GM12878 (cell line): ENCODE results near the gene REPS1. TPM values are rescaled to one million over a fixed set of nuclear protein-coding genes. Genes with fewer than 3 reads are reported as not detected.

Experiments
- ATAC-seq: fragments of 200-7000 bp; cut with Tn5 transposase; 3 replicates; pipeline ENCODE4 v1.9.1; 2020; ENCODE audit warnings: mild to moderate bottlenecking, moderate library complexity
- BruUV-seq: library from RNA; stranded (reverse); fragments of 400-500 nt; replicated peaks from 2 replicates; lab custom pipeline; 2021; lab: Mats Ljungman, UMichigan
- CTCF ChIA-PET: fragments of 300-600 bp; sonication (Branson Sonifier 250); formaldehyde crosslinking; extraction: SDS; loops from one replicate; lab custom pipeline; 2021; ENCODE audit warnings: inconsistent platforms; lab: Yijun Ruan, JAX
- POLR2A ChIA-PET: fragments of 350-600 bp; formaldehyde crosslinking; extraction: SDS; loops from one replicate; lab custom pipeline; 2021; ENCODE audit warnings: inconsistent platforms; lab: Charles Lee
- RAD21 ChIA-PET: fragments of 300-600 bp; sonication (Branson Sonifier 250); formaldehyde crosslinking; loops from one replicate; lab custom pipeline; 2023; ENCODE audit warnings: antibody characterized with exemption; ENCODE audit not compliant: unreplicated experiment; lab: Charles Lee
- SMC1A ChIA-PET: fragments of 300-600 bp; sonication (Branson Sonifier 250); formaldehyde crosslinking; loops from one replicate; lab custom pipeline; 2023; ENCODE audit not compliant: unreplicated experiment, uncharacterized antibody; lab: Charles Lee
- DNase-seq: peaks from one replicate; pipeline ENCODE4 v3.0.0-alpha.2; 2011; ENCODE audit warnings: low read depth, low spot score
- FAIRE-seq: peaks from 3 replicates; lab custom pipeline; 2011; peaks lifted over from hg19 to GRCh38; lab: Jason Lieb, UNC
- H2AFZ ChIP-seq: 2 replicates; pipeline ENCODE4 v1.6.0; 2011; ENCODE audit warnings: low read depth, low read length, control low read depth; ENCODE audit not compliant: control insufficient read depth
- H3K27ac ChIP-seq: 2 replicates; pipeline ENCODE4 v1.5.1; 2011; ENCODE audit warnings: control low read depth; ENCODE audit not compliant: control insufficient read depth, insufficient read depth
- H3K27me3 ChIP-seq, 2 experiments: replicated peaks in 1 of 2; 2 replicates each; pipeline versions ENCODE4 v1.6.0 to v1.6.1; 2011; ENCODE audit warnings: low read length in 1 of 2; ENCODE audit not compliant: control insufficient read depth in 2 of 2, insufficient read depth in 2 of 2
- H3K36me3 ChIP-seq, 2 experiments: 2 replicates each; pipeline ENCODE4 v1.5.1; 2011; ENCODE audit warnings: low read length in 1 of 2; ENCODE audit not compliant: control insufficient read depth in 2 of 2, insufficient read depth in 2 of 2
- H3K4me1 ChIP-seq: 2 replicates; pipeline ENCODE4 v1.6.1; 2011; ENCODE audit warnings: mild to moderate bottlenecking, low read length, moderate library complexity, mixed read lengths; ENCODE audit not compliant: control insufficient read depth, insufficient read depth
- H3K4me2 ChIP-seq: 2 replicates; pipeline ENCODE4 v1.6.0; 2011; ENCODE audit warnings: control low read depth; ENCODE audit not compliant: control insufficient read depth, insufficient read depth
- H3K4me3 ChIP-seq: fragments of 200-600 bp; sonication (generic); 2 replicates; pipeline ENCODE4 v1.5.1; 2016
- H3K79me2 ChIP-seq: 2 replicates; pipeline ENCODE4 v1.6.0; 2011; ENCODE audit warnings: low read length; ENCODE audit not compliant: control insufficient read depth, insufficient read depth
- H3K9ac ChIP-seq: 2 replicates; pipeline ENCODE4 v1.8.0; 2011; ENCODE audit warnings: low read length, control low read depth, mixed read lengths; ENCODE audit not compliant: control insufficient read depth, insufficient read depth
- H3K9me3 ChIP-seq: replicated peaks from 3 replicates; pipeline ENCODE4 v1.5.1; 2011; ENCODE audit warnings: mild to moderate bottlenecking, low read length; ENCODE audit not compliant: control insufficient read depth, insufficient read depth
- H4K20me1 ChIP-seq: 2 replicates; pipeline ENCODE4 v1.6.0; 2011; ENCODE audit not compliant: control insufficient read depth, insufficient read depth
- BCL3 ChIP-seq: IDR thresholded peaks from 2 replicates; pipeline ENCODE4 v1.6.1; 2011; ENCODE audit warnings: borderline replicate concordance, low read depth, mild to moderate bottlenecking, moderate library complexity, low read length; ENCODE audit not compliant: insufficient read depth, poor library complexity, severe bottlenecking
- CBX5 ChIP-seq: sonication (generic); IDR thresholded peaks from 2 replicates; pipeline ENCODE4 v1.6.1; 2016; ENCODE audit warnings: low read depth, moderate library complexity, mild to moderate bottlenecking, inconsistent platforms
- RB1 ChIP-seq: fragments of 450-650 bp; formaldehyde crosslinking; IDR thresholded peaks from 2 replicates; pipeline ENCODE4 v1.6.1; 2017; ENCODE audit warnings: mild to moderate bottlenecking, borderline replicate concordance
- SUZ12 ChIP-seq: fragments of 200-600 bp; sonication (generic); IDR thresholded peaks from one replicate; pipeline ENCODE4 v1.6.1; 2018; ENCODE audit warnings: antibody characterized with exemption, mild to moderate bottlenecking; ENCODE audit not compliant: unreplicated experiment
- TBL1XR1 ChIP-seq: IDR thresholded peaks from 2 replicates; pipeline ENCODE4 v1.6.1; 2012; ENCODE audit warnings: low read depth, low read length, improper control_type of control experiment
- ZNF622 ChIP-seq: fragments of 450-650 bp; IDR thresholded peaks from 2 replicates; pipeline ENCODE4 v1.6.1; 2017; ENCODE audit warnings: mild to moderate bottlenecking, inconsistent platforms
- WGBS: methylation state at CpG from one replicate; pipeline ENCODE4 v1.1.6; 2016; ENCODE audit warnings: low lambda C conversion rate; ENCODE audit not compliant: insufficient replicate concordance, insufficient coverage; ENCODE audit errors: missing lambda C conversion rate; 5-methylcytosine and 5-hydroxymethylcytosine counted together
- in situ Hi-C: fragments of 300-500 bp; cut with MboI; formaldehyde crosslinking; loops from 9 replicates; pipeline ENCODE4 v1.14.3; 2018; ENCODE audit warnings: mixed read lengths
- intact Hi-C: fragments of 100-400 bp; cut with micrococcal nuclease; formaldehyde crosslinking; loops from one replicate; pipeline ENCODE4 v1.14.2; 2022; ENCODE audit not compliant: unreplicated experiment
- polyA plus RNA-seq, 11 experiments: library from polyadenylated mRNA; depleted of rRNA in 4 of 11; unstranded in 6 of 11; stranded (reverse) in 5 of 11; fragments of >200 nt; fragmentation: Nextera tagmentation in 4 of 11; fragmentation: Illumina TruSeq in 1 of 11; extraction: Ambion mirVana in 4 of 11; extraction: Trizol in 1 of 11; gene quantifications; 1 replicate in 1 of 11; 2 replicates in 10 of 11; pipeline versions ENCODE4 v1.2.1 to v1.2.3, GENCODE V29; 2011 to 2016; ENCODE audit warnings: inconsistent platforms in 2 of 11, missing spikeins in 2 of 11, low read depth in 1 of 11
- total RNA-seq, 4 experiments: library from RNA; depleted of rRNA in 3 of 4; stranded (reverse); fragments of >200 nt in 3 of 4; fragmentation: Illumina TruSeq in 1 of 4; extraction: Trizol in 1 of 4; gene quantifications; 2 replicates each; pipeline versions ENCODE4 v1.2.1 to v1.2.3, GENCODE V29; 2013 to 2021

REPS1 gene
- total and polyA plus RNA-seq, 10 of the 15 experiments (the other 5 are each of a cell fraction or from before 2014, with no cell fraction given): 13.7 to 59.3 (median 31.7) TPM

- DNase-seq: no peak
- Histone ChIP-seq H3K4me2 (no peak overlapping the region), H3K36me3 (no peaks in the 10 kb centered on the region), H3K27me3 (no peaks in the 10 kb centered on the region), H3K79me2 (peaks cover 84% of the 10 kb centered on the region), H3K27ac (no peak overlapping the region), H3K9me3 (no peaks in the 10 kb centered on the region), H2AFZ (no peak overlapping the region), H3K9ac (no peak overlapping the region), H3K4me3 (no peak overlapping the region), H3K4me1 (peaks cover 10% of the 10 kb centered on the region), H4K20me1 (no peaks in the 10 kb centered on the region)
- CTCF ChIA-PET: interaction anchor here (0.7 to 3.9 kb wide), 5 partner anchors 8 to 162 kb away, joined by 3 to 17 read pairs (median 3); partner anchors contain the start of gene REPS1
- BruUV-seq: no TSS peak
- in situ Hi-C loops: no loop called here
- no peak for FAIRE-seq
- intact Hi-C loops: no loop called here
- TF ChIP-seq SUZ12 (no peak), RB1 (no peak), TBL1XR1 (no peak), CBX5 (no peak), ZNF622 (no peak), BCL3 (no peak)
- WGBS: 97% methylated on average over 2 of the region's 2 CpGs
- ATAC-seq: no peak
- SMC1A ChIA-PET: interaction anchor here (1.0 to 4.0 kb wide), 5 partner anchors 9 to 160 kb away, joined by 3 to 30 read pairs (median 4); no protein-coding TSS in a partner anchor
- POLR2A ChIA-PET: interaction anchor here (0.6 kb wide), 1 partner anchor 1549 kb away, joined by 4 read pairs; no protein-coding TSS in a partner anchor
- RAD21 ChIA-PET: interaction anchor here (1.1 to 1.2 kb wide), 2 partner anchors 8 to 34 kb away, joined by 3 read pairs; no protein-coding TSS in a partner anchor
Measured at GRCh38 chr6:138977242-138977641, 10.8 kb downstream of the REPS1 start.
